Kasumi-1 (cell line): ENCODE measurements around the gene IQSEC1.

Source experiments
- DNase-seq, 2 experiments: peaks; one replicate each; lab custom pipeline; 2025; lab: John Stamatoyannopoulos, UW

The IQSEC1 gene

DNA sequence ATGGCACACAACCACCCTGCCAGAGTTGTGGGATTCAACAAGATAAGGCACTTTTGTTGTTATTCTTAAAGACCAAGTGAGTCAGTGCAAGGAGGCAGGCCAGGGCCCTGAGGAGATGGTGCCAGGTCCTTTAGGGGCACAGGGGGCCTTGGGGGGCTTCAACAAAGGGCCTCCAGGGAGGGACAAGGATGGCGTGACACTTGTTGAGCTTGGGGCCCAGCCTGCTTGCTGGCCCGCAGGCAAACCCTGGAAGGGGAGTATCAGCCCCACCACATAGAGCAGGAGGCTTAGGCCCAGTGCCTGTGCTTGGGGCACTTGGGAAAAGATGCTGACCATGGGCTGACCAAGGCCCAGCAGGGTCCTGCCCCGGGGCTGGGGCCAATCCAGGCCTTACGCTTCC, 5.5 kb downstream of the IQSEC1 start:
- DNase-seq, result no peak

- DNase-seq, result no peak
These were observed 6.4 kb downstream of the IQSEC1 start for GRCh38 chr3:13066834-13067233.

GRCh38 chr3:13066236-13066635, 7.0 kb downstream of the IQSEC1 start:
- DNase-seq, result no peak

DNA sequence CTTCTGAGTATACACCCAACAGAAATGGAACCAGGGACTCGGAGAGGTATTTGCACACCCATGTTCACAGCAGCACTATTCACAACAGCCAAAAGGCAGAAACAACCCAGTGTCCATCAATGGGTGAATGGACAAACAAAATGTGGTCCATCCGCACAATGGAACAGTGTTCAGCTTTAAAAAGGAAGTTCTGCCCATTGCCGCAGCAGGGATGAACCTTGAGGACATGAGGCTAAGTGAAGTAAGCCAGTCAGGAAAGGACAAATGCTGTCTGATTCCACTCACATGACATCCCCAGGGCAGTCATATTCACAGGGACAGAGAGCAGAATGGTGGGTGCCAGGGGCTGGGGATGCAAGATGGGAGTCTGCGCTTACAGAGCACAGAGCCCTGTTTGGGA, 7.5 kb downstream of the IQSEC1 start:
- DNase-seq, result no peak

GRCh38 chr3:13064964-13065363, 8.3 kb downstream of the IQSEC1 start:
- DNase-seq, result no peak

GRCh38 chr3:13064159-13064868, 8.9 kb downstream of the IQSEC1 start:
- no peak for DNase-seq

GRCh38 chr3:13063225-13063624, 10.0 kb downstream of the IQSEC1 start:
- no peak for DNase-seq

DNA sequence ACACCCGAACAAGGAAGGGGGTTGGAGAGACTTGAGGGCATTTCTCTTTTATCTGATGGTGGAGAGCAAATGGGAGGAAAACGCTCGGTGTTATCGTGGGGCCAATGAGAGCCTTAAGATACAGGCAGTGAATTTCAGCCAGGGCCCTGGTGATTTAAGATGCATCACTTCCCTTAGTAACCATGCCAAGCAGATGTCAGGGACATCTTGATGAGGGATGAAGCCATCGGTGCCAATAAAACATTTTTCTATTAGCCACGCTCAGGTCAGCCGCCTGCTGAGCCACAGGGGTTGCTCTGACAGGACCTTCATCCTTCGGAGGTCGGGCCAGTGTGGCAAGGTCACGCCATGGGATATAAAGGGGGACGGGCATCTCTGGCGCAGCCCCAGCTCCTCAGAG, 10.6 kb downstream of the IQSEC1 start:
- no peak for DNase-seq

DNA sequence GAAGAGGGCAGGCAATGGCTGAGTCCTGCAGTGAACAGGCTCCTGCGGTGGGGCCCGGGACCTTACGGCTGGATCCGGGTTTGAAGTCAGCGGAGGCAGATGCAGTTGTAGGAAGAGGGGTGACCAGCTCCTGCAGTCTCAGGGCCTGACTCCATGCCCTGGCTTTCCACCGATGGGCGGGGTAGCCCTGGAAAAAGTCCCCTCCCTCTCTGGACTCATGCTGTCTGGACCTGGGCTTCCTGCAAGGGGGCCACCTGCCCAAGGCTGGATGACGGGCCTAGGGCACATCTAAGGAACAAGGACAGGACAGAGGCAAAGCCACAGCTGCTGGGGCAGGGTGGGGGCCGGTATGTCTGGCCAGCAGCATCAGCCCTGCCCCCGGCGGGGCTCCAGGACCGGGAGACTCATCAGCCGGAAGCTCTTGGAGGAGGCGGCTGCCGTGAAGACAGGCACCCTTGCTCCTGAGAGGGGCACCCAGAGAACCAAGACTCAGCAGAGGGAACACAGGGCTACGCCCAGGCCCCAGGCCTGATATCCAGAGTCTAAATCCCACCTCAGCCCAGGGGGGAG, 12.8 kb downstream of the IQSEC1 start:
- DNase-seq, result no peak

- no peak for DNase-seq
These were observed 14.7 kb downstream of the IQSEC1 start for GRCh38 chr3:13058346-13059120.

GRCh38 chr3:13057282-13058040, 15.8 kb downstream of the IQSEC1 start:
- DNase-seq, result no peak

DNA sequence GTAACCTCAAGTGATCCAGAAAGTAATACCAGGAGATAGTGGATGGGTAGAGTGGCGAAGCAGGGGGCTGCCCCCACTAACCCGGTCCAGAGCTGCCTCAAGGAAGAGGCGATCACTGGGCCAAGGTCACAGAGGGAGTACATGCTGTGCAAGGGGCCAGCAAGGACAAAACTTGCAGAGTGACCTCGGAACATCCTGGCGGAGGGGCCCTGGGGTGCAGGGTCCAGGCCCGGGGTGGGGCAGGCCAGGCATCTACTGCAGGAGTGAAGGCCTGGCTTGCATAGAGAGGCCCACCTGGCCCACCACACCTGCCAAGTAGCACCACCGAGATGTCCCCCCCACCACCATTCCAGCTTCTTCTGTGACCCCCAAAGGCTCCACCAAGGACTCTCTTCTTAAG, 17.6 kb downstream of the IQSEC1 start:
- no peak for DNase-seq

GRCh38 chr3:13054341-13055285, 18.6 kb downstream of the IQSEC1 start:
- no peak for DNase-seq

DNA sequence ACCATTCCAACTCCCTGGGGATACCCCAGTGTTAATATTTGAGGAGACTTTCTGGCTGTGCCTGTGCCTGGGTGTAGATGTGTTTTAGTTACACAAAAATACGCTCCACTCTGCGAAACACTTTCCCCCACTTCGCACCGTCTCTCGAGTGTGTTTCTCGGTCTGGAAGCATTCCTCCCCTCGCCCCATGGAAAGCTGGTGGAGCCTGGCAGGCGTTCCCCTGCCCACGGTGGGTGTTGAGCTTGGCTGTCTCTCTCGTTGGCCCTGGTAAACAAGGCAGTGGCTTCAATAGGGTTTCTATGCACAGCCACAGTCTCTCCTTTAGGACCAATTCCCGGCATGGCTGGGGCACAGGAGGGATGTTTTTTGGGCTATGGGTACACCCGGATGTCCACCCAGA, 19.3 kb downstream of the IQSEC1 start:
- DNase-seq, result no peak

- no peak for DNase-seq
These were observed 19.8 kb downstream of the IQSEC1 start for GRCh38 chr3:13053420-13053819.

DNA sequence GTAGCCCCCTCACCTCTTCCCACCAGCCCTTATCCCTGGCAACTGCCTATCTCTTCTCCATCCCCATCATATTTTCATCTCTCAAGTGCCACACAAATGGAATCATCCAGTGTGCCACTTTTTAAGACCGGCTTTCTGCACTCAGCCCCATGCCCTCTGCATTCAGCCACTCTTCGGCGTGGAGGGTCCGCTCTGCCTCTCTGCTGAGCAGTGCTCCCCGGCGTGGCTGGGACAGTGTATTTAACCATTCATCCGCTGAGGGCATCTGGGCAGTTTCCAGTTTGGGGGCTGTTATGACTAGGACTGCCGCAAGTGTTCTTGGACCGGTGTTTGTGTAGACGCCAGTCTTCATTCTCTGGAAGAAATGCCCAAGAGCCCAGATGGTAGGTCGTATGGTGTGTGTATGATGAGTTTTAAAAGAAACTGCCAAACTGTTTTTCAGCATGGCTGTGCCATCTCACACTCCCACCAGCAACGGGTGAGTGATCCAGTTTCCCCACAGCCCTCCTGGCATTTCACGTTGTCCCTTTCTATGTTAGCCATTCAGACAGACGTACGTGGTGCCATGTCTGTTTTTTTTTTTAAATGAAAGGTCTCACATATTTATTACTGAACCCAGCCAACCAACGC, 20.9 kb downstream of the IQSEC1 start:
- DNase-seq, result no peak

- no peak for DNase-seq
These were observed 21.6 kb downstream of the IQSEC1 start for GRCh38 chr3:13051581-13051980.

- DNase-seq, result no peak
These were observed 22.2 kb downstream of the IQSEC1 start for GRCh38 chr3:13051066-13051465.

GRCh38 chr3:13050446-13050845, 22.8 kb downstream of the IQSEC1 start:
- no peak for DNase-seq

- DNase-seq, result no peak
These were observed 23.8 kb downstream of the IQSEC1 start for GRCh38 chr3:13049400-13049799.
